VCaP (cell line): ENCODE measurements around the gene RGS10.

Experiments used
- H3K27ac ChIP-seq: fragments of 450-650 bp; 2 replicates; pipeline ENCODE4 v1.5.1; 2017
- TF ChIP-seq, protein P1 (sequence below): fragments of 450-650 bp; conservative IDR thresholded peaks from 2 replicates; pipeline ENCODE4 v1.5.1; 2017; ENCODE audit warnings: mild to moderate bottlenecking, moderate library complexity

RGS10 gene

DNA sequence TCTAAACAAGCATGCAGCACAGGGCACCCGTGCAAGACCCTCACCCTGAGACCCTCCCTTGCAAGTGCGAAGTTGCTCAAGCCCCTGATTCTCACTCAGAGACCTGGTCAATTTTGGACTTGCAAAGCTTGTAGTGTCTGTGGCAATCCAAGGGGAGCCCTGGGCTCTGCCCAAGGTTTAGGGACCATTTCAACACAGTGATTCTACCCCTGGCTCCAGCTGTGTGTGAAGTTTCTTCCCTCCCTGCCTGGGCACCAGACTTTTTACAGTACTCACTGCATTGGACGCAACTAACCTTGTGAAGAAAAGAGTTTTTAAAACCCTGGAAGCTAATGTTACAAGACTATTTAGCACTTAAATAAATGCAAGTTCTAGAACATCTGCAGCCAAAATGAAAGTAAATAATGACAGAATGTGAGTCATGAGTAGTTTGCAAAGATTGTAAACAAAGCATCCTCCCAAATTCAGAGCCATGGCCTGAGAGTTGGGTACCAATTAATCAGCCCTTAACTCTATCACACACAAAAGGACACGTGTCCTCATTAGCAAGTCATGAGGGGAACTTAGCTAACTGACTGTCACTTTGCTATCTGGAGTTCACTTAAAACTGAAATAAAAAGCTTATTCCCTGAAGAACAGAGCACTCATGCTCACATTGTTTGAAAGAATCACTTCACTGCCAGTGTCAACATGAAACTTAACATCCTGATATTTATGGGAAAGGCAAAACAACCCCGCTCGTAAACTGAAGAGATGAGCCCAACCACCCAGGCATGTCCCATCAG lies 48.1 kb downstream of the RGS10 start:
- TF ChIP-seq, protein P1, sequence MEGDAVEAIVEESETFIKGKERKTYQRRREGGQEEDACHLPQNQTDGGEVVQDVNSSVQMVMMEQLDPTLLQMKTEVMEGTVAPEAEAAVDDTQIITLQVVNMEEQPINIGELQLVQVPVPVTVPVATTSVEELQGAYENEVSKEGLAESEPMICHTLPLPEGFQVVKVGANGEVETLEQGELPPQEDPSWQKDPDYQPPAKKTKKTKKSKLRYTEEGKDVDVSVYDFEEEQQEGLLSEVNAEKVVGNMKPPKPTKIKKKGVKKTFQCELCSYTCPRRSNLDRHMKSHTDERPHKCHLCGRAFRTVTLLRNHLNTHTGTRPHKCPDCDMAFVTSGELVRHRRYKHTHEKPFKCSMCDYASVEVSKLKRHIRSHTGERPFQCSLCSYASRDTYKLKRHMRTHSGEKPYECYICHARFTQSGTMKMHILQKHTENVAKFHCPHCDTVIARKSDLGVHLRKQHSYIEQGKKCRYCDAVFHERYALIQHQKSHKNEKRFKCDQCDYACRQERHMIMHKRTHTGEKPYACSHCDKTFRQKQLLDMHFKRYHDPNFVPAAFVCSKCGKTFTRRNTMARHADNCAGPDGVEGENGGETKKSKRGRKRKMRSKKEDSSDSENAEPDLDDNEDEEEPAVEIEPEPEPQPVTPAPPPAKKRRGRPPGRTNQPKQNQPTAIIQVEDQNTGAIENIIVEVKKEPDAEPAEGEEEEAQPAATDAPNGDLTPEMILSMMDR, result no peak
- H3K27ac ChIP-seq, result peak overlapping the region; percentile 84

DNA sequence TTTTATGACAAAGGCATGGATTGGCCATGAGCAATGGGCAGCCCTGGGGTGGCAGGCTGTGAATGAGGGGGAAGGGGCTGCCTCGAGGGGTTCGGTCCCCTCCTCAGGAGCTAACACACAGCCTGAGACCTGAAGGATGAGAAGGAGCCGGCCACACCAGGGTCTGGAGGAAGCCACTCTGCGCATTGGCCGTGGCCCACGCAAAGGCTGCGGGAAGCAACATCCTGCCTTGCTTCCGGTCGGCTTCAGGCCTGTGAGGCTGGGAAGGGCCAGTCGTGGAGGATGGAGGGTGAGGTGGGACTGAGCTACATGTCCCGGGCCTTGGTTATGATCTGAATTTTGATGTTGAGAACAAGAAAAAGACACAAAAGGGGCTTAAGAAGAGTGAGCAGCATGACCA lies 49.4 kb downstream of the RGS10 start:
- TF ChIP-seq, protein P1, result no peak
- H3K27ac ChIP-seq, result peak overlapping the region; percentile 84

DNA sequence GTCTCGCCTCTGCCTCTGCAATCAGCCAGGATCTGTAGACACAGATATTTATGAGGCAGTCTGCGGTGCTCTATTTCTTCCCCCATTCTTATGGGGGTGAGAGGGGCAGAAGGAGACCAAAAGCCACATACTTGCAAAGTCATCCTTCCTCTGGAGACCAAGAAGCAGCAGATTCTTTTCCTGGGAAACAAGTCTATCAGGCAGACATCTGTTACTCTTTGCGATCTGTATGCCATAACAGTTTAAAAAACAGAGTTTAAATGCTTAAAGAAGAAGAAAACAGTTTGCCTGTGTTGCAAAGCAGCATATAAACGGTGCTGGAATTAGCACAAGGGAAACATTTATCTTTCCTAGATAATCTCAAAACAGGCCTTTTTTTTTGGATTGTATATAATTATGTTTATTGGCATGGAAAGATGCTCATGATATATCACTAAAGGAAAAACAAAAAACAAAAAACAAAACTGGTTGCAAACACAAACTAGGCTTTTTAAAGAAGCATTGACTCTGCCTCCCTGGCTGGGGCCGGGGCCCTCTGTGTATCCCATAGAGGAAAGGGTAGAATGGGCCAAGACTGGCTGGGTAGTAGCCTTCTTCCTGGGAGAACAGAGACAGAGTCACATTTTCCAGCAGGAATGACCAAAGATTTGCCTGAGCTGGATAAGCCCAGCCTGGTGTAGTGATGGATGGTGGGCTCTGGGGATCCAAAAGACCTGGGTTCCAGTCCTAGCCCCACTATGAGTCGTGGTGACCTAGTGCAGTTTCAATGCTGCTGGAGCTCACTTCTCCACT lies 50.4 kb downstream of the RGS10 start:
- TF ChIP-seq, protein P1, result no peak
- peak overlapping the region; percentile 84 for H3K27ac ChIP-seq

DNA sequence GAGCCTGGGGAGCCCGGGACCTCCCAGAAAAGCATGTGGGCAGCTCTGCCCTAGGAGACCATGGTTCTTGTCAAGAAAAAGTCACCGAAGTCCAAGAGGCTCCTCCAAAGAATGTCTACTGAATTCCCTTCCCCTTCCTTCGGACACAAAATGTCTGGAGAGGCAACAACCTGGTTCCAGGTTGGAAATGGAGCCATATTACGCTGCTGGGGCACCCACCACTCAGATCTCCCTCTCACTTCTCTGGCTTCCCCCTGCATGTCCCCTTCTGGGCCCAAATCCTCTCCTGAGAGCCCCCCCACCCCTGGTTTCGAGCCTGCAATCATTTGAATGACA lies 52.6 kb downstream of the RGS10 start:
- H3K27ac ChIP-seq, result no peak overlapping the region
- TF ChIP-seq, protein P1, result no peak; the same call in none of the 2 replicates

DNA sequence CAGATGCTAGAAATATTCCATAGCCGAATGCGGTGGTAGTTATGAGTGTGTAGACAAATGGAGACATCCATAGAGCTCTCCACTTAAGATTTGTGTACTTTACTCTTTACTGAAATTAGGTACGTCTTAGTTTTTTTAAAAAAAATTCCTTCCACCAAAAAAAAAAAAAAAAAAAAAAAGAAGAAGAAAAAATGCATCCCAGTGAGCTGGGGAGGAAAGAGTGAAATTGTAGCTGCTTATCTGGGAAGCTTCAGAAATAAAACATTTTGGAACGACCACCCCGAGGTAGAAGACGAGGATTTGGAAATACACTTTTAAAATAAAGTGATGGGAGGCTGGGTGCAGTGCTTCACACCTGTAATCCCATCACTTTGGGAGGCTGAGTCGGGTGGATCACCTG lies 53.8 kb downstream of the RGS10 start:
- H3K27ac ChIP-seq, result no peak overlapping the region
- TF ChIP-seq, protein P1, result no peak

DNA sequence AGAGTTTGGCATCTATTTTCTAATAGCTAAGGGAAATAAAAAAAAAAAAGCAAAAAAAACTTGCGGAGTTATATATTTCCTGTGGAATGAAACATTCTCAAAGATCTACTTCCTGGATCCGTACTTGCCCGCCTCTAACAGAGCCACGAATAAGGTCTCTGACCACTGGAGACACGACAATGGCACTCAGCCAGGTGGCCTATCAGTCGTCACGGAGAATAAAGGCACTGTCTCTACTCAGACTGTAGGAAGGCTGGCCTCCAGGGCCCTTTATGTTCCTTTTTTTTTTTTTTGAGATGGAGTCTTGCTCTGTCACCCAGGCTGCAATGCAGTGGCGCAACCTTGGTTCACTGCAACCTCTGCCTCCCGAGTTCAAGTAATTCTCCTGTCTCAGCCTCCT lies 58.7 kb downstream of the RGS10 start:
- peak overlapping the region; percentile 84 for H3K27ac ChIP-seq
- TF ChIP-seq, protein P1, result no peak

DNA sequence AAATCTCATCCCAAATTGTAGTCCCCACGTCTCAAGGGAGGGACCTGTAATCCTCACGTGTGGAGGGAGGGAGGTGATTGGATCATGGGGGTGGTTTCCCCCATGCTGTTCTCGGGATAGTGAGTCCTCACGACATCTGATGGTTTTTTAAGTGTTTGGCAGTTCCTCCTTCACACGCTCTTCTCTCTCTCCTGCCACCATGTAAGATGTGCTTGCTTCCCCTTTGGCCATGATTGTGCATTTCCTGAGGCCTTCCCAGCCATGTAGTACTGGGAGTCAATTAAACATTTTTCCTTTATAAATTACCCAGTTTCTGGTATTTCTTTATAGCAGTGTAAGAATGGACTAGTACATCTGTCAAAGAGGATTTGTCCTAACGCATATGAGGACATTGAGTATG lies 59.5 kb downstream of the RGS10 start:
- H3K27ac ChIP-seq, result peak overlapping the region; percentile 84; the same call in 1 of the 2 replicates
- TF ChIP-seq, protein P1, result no peak
